ENCODE results near the gene OR4K5.
"Not testable (repeated sequence)": the region's sequence is repeated elsewhere in the genome, so short reads cannot be mapped to it uniquely, and the experiment has no call there.

OR4K5 gene

GRCh38 chr14:19920021-19920657 is at the start of gene OR4K5:
TSS of gene OR4K5 (plus strand) at chr14:19920607. CDS start at chr14:19920607, 0 bp downstream.
- no peak for DNase-seq

- DNase-seq = no peak
Observed at GRCh38 chr14:19873178-19873577, 47.2 kb upstream of the OR4K5 start.

- no peak for DNase-seq
Observed at GRCh38 chr14:19874842-19875241, 45.6 kb upstream of the OR4K5 start, which contains the start of gene OR4K2. TSS of gene OR4K2 (plus strand) at chr14:19875142. CDS start at chr14:19876268, 1,126 bp downstream.

- no peak for DNase-seq
Observed at GRCh38 chr14:19878029-19878642, 42.3 kb upstream of the OR4K5 start.

- DNase-seq = no peak
Observed at GRCh38 chr14:19895282-19895681, 25.1 kb upstream of the OR4K5 start.

- no peak for DNase-seq
Observed at GRCh38 chr14:19900999-19901398, 19.4 kb upstream of the OR4K5 start.

- DNase-seq = no peak
Observed at GRCh38 chr14:19902409-19902808, 18.0 kb upstream of the OR4K5 start.

- DNase-seq = no peak
Observed at GRCh38 chr14:19906665-19907064, 13.7 kb upstream of the OR4K5 start.

- DNase-seq = no peak
Observed at GRCh38 chr14:19911114-19911513, 9.3 kb upstream of the OR4K5 start.

GRCh38 chr14:19917243-19917642 is 3.2 kb upstream of the OR4K5 start:
- DNase-seq = no peak

- no peak for DNase-seq
Observed at GRCh38 chr14:19917955-19918518, 2.4 kb upstream of the OR4K5 start.

- DNase-seq = no peak
Observed at GRCh38 chr14:19918553-19919264, 1.7 kb upstream of the OR4K5 start.

- DNase-seq = no peak
Observed at GRCh38 chr14:19930617-19931016, 10.2 kb downstream of the OR4K5 start, which contains the start of gene OR4K1. TSS of gene OR4K1 (plus strand) at chr14:19930917. CDS start at chr14:19935667, 4,750 bp downstream.

- no peak for DNase-seq
Observed at GRCh38 chr14:19941668-19942067, 21.3 kb downstream of the OR4K5 start.

GRCh38 chr14:19947413-19948090 is 27.1 kb downstream of the OR4K5 start:
- no peak for DNase-seq

GRCh38 chr14:19949218-19949617 is 28.8 kb downstream of the OR4K5 start:
- DNase-seq = no peak

GRCh38 chr14:19969735-19970134 is 49.3 kb downstream of the OR4K5 start:
- not testable (repeated sequence) for DNase-seq
